Stimulated activated CD4-positive, alpha-beta T cell treated with anti-CD3 and anti-CD28 coated beads, Interleukin-15, amount 100 ng/mL, for 24 hours (primary cell): ENCODE results near the gene TOMM6.

Experiments used
- DNase-seq: peaks from one replicate; pipeline ENCODE4 v3.0.0-alpha.2; 2020

The TOMM6 gene

DNA sequence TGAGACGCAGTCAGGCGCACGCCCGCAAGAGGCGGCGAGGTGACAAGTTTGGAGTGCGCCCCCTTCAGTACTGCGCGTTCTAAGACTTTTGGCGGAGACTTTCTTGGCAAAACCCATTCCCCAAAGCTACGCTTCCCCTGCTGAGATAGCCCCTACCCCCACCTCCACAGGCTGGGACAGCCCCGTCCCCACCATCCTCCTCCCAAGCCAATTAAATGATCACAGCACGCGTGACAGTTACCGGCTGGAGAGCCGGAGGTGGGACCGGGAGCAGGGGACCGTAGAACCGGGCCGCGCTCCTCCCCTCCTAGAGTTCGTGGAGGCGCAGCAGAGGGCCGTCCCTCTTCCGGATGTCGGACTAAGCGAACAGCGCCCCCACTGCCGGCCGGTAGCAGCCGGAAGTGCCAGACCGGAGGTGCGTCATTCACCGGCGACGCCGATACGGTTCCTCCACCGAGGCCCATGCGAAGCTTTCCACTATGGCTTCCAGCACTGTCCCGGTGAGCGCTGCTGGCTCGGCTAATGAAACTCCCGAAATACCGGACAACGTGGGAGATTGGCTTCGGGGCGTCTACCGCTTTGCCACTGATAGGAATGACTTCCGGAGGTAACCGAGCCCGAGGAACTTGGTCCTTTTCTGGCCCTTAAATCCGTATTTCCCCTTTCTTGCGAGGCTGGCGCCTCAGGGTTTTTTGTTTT, at the start of gene TOMM6:
TSS of gene TOMM6 (plus strand) at position 476 of the 699 bp plus-strand sequence. CDS start at position 480, 4 bp downstream.
- DNase-seq = peak; percentile 97

GRCh38 chr6:41739041-41739440, 48.5 kb upstream of the TOMM6 start:
- DNase-seq = no peak

DNA sequence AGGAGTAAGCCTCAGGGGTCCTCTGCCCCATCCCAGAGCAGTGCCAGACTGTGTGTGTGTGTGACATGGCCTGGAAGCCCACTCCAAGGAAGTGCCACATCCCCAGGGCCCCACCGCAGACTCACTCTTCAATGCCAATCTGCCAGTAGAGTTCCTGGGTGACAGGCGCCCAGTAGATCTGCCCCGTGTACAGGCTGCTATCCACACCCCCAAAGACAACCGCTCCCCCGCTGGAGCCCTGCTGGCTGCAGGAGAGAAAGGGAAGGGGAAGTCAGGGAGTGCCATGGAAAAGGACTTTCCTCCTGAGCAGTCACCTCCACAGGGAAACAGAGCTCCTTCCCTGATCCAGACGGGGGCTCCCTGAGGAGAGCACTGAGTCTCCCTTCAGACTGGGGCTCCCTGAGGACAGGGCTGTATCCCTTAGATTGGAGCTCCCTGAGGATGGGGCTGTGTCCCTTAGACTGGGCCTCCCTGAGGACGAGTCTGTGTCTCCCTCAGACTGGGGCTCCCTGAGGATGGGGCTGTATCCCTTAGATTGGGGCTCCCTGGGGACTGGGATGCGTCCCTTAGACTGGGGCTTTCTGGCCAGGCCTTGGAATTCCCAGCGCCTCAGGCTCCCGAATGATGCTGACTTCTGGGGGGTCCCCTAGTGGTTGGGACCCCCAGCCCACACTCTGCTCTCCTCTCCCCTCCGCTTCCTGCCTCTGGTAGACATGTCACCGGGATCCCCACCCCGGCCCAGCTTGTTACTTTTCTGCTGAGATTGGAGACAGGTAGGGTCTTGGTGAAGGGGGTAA, 46.9 kb upstream of the TOMM6 start:
- no peak for DNase-seq

- no peak for DNase-seq
These were observed 45.6 kb upstream of the TOMM6 start for GRCh38 chr6:41741625-41742490.

DNA sequence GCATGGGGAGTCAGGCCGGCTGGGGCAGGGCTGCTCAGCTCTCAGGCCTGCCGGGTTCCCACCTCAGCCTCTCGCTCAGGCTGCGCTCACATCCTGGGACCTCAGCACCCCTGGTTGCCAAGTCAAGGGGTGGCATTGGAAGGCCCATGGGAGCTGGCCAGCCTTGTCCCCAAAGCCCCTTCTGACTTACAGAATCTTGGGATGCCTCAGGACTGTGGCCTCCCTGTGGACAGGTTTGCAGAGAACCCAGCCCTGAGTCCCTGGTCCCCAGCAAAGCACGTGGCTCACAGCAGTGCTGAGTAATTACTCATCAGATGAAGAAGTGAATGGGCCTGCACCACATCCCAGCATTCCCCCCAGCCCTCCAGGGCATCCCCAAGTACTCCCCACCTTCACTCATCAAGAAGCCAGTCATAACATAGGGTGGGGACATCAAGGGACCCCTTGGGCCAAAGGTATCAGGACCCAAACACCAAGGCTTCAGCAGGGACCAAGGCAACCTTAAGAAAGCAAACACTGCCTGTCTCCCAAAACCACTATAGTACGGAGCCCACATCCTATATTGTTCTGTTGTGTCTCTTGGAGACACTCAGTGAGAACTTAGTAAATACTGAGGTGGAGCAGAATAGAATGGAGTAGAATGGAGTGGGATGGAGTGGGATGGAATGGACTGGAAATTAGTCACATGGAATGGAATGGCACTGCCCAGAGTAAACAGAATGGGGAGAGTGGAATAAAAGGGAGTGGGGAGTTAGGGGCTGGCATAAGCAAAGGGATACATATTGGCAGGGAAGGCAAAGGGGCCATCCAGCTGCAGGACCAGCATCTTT, 43.9 kb upstream of the TOMM6 start:
- DNase-seq = no peak

DNA sequence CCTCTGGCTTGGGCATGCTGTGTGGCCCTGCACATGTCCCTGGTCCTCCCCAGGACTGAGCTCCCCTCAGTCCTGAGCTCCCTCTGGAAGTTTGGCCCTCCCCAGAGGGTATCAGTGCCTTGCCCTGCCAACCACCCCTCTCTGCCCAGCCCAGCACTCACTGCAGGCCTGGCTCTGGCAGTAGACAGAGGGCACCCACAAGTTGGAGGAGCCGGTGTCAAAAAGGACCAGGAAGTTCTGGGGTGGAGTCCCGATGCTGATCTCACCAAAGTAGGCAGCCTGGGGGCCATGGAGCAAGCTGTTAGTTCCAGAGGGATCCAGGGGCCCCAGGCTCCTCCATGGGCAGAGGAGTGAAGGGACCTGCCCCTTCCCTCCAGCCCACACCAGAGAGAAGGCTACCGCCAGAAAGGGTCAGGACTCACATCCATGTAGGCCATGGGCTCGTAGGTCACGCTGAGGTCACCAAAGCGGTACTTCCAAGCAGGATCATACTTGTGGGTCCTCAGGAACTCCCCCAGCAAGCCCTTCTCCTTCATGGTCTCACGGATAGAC, 43.2 kb upstream of the TOMM6 start:
- no peak for DNase-seq

DNA sequence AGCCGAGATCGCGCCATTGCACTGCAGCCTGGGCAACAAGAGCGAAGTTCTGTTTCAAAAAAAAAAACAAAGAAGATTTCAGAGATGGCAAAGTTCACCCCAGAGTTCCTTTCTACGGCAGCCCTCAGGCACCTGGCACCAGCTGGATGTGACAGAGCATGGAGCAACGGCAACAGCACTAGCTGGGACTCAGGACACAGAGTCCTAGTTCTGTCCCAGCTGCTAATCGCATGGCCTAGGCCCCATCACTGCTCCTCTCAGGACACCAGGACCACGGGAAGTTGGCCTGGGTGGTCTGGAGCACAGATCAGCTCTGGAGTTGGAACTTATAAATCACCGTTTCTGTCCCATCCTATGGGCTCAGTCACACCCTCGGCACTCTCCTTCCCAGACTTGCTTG, 41.4 kb upstream of the TOMM6 start:
- DNase-seq = no peak

GRCh38 chr6:41747256-41748101, 40.0 kb upstream of the TOMM6 start, which contains the start of gene PGC:
Gene PGC, minus strand, starts transcription at chr6:41747397. Its CDS starts 63 bp downstream, at chr6:41747334.
- DNase-seq = no peak

GRCh38 chr6:41748102-41748477, 39.4 kb upstream of the TOMM6 start:
- DNase-seq = no peak

DNA sequence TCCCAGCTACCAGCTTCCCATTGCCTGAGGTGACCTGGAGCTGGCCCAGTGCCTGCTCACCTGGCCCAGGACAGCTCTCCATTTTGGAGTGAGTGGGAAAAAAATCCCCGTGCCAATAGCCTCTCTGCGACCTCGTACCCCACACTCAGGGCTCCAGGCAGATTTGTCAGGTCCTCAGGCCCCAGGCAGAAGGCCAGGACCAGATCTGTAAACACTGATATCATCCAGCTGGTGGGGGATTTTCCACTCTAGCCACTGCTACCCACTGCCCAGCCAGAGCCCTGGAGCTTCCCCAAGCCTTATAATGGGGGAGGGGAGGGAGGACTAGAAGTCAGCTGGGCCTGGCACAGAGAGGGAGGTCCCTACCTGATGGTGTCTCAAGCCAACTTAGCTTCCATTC, 39.0 kb upstream of the TOMM6 start:
- no peak for DNase-seq

DNA sequence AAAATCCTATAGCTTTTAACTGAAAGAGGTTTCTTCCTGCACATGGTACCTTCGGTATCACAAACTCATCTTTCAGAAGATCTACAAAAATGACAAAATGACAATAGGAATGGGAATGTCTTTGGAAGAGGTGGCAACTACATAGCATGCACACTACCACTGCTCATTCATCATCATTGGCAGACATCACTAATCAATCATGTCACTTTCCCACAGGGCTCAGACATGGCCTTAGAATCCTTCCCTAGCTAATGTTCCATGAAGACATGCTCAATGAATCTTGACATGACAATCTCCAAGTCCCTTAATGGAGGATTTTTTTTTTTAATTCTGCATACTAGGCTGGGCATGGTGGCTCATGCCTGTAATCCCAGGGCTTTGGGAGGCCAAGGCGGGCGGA, 37.1 kb upstream of the TOMM6 start:
- no peak for DNase-seq

DNA sequence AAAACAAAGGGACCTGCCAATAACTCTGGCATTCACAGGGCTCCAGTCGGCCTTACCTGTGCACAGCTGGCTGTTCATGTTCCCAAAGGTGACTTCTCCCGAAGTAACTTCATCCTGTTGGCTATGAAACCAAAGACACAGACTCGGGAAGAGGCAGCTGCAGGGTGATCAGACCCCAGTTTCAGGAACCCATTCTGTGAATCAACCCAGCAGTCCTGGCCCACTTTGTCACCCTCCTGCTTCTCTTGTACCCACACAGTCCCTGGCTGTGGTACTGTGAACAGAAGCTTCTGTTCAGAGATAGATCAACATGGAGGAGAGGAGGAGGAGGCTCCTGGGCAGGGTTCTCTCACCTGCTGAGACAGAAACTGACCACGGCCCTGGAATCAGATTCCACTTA, 31.6 kb upstream of the TOMM6 start:
- DNase-seq = no peak

DNA sequence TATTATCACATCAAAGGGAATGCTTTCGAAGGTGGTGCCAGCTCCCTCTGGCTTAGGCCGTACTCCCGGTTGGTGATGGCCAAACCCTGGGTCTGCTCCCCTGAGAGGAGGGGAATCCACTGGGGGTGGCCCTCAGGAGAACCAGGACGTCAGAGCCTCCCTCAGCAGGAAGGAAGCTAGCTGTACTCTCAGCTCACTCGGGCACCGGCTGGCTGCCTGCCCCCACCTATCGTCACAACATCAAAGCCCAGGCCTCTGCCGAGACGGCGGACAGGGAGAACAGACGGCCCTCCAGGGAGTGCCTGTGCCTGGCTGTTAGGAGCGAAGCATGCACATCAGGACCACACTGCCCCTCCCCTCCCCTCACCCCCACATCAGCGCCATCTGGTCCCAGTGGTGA, 31.1 kb upstream of the TOMM6 start:
- DNase-seq = no peak

GRCh38 chr6:41757271-41757670, 30.2 kb upstream of the TOMM6 start:
- no peak for DNase-seq

GRCh38 chr6:41757931-41758640, 29.4 kb upstream of the TOMM6 start:
- no peak for DNase-seq

- DNase-seq = no peak
These were observed 28.9 kb upstream of the TOMM6 start for GRCh38 chr6:41758641-41759035.

GRCh38 chr6:41759106-41759904, 28.2 kb upstream of the TOMM6 start:
- no peak for DNase-seq

DNA sequence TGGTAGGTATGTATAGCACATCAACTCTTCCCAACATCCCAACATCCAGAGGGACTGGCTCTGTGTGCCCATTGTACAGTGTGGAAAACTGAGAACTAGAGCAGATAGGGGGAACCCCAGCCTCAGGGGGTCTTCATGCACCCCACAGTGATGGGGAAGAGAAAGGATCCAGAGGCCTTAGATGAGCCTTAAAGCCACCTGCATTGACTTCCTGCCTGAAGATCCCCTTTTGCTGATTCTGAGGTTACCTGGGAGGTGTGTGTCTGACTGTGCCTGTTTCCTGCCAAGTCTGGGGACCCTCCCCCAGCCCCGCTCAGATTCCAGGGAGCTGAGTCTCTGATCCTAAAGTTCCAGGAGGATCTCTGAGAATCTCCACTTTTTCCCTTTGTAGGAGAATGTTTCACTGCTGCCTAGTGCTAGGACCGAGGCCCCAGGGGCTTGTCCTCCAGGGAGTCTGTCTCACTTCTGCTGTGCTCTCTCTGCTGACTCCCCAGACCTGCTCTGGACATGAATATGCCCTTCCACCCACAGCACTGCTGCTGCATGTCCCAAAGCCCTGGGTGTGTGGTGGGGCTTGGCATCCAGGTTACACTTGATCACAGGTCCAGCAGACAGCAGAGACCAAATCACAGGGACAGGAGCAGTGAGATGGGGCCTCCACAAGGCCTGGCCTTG, 27.5 kb upstream of the TOMM6 start:
- DNase-seq = no peak

- DNase-seq = no peak
These were observed 24.0 kb upstream of the TOMM6 start for GRCh38 chr6:41763470-41763869.
